IPS-18a (cell line): ENCODE results near the gene EIF4H.
A peak's percentile ranks its signal among the peaks of the same experiment; 100 is the strongest.
"Not testable (repeated sequence)": the region's sequence is repeated elsewhere in the genome, so short reads cannot be mapped to it uniquely, and the experiment has no call there.

ENCODE experiments used
- H3K27ac ChIP-seq: one replicate; pipeline ENCODE4 v1.5.1; 2013; ENCODE audit warnings: low read length
- H3K27me3 ChIP-seq: one replicate; pipeline ENCODE4 v1.6.1; 2013; ENCODE audit warnings: mild to moderate bottlenecking, low read length; ENCODE audit not compliant: control insufficient read depth, insufficient read depth
- H3K36me3 ChIP-seq: one replicate; pipeline ENCODE4 v1.6.1; 2013; ENCODE audit warnings: low read depth, low read length; ENCODE audit not compliant: control insufficient read depth
- H3K4me1 ChIP-seq: one replicate; pipeline ENCODE4 v1.6.1; 2013; ENCODE audit warnings: low read depth, low read length; ENCODE audit not compliant: control insufficient read depth
- H3K4me3 ChIP-seq: one replicate; pipeline ENCODE4 v1.5.1; 2013; ENCODE audit warnings: low read length
- H3K9ac ChIP-seq: one replicate; pipeline ENCODE4 v1.6.1; 2013; ENCODE audit warnings: mild to moderate bottlenecking, low read length, moderate library complexity
- H3K9me3 ChIP-seq: one replicate; pipeline ENCODE4 v1.6.1; 2013; ENCODE audit warnings: low read depth, low read length; ENCODE audit not compliant: control insufficient read depth

Gene EIF4H

DNA sequence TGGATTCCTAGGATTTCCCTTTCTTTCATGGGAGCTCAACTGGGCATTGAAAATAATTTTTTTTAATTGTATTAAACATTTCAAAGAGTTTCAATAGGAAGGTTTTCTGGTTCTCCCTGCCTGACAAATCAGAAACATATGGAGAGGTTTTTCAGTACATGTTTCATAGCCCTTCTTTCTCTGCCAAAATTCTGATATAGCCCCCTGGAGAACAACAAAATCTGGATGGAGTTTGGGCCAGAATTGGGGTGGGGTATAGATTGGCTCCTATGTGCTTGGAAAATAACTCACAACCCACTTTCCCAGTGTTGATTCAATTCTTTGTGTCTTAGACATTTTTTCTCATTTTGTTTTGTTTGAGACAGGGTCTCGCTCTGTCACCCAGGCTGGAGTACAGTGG, 24.6 kb upstream of the EIF4H start:
- H3K9ac ChIP-seq = no peak overlapping the region
- H3K27me3 ChIP-seq = no peaks in the 10 kb centered on the region
- H3K27ac ChIP-seq = no peak overlapping the region
- no peaks in the 10 kb centered on the region for H3K36me3 ChIP-seq
- no peak overlapping the region for H3K4me3 ChIP-seq
- peaks cover 3% of the 10 kb centered on the region for H3K9me3 ChIP-seq
- no peaks in the 10 kb centered on the region for H3K4me1 ChIP-seq

GRCh38 chr7:74153736-74154135, 20.4 kb upstream of the EIF4H start:
- no peak overlapping the region for H3K27ac ChIP-seq
- no peak overlapping the region for H3K9ac ChIP-seq
- H3K4me1 ChIP-seq = no peaks in the 10 kb centered on the region
- no peaks in the 10 kb centered on the region for H3K36me3 ChIP-seq
- H3K27me3 ChIP-seq = no peaks in the 10 kb centered on the region
- H3K4me3 ChIP-seq = no peak overlapping the region
- H3K9me3 ChIP-seq = no peaks in the 10 kb centered on the region

DNA sequence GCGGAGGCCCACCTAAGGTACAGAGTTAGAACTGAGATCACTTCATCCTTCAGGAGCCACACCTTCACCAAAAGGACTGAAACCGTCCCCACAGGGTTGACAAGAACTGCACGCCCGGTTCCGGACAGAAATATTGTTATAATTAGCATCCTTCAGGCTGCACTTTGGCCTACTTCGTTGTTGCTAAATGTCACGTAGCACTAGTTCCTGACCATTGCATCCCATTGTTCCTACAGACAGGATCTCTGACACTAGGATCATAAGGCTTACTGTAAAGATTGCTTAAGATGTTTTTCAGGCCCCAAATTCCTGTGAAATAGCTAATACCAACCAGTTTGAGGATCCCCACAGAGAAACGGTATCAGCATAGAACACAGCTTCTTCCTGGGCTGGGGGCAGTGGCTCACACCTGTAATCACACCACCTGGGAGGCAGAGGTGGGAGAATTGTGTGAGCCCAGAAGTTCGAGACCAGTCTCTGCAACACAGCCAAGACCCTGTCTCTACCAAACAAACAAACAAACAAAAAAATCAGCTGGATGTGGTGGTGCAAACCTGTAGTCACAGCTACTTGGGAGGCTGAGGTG, 18.3 kb upstream of the EIF4H start:
- Histone ChIP-seq H3K27me3 (no peaks in the 10 kb centered on the region), H3K4me1 (no peaks in the 10 kb centered on the region), H3K9ac (no peak overlapping the region), H3K4me3 (no peak overlapping the region), H3K36me3 (no peaks in the 10 kb centered on the region), H3K9me3 (no peaks in the 10 kb centered on the region), H3K27ac (no peak overlapping the region)

DNA sequence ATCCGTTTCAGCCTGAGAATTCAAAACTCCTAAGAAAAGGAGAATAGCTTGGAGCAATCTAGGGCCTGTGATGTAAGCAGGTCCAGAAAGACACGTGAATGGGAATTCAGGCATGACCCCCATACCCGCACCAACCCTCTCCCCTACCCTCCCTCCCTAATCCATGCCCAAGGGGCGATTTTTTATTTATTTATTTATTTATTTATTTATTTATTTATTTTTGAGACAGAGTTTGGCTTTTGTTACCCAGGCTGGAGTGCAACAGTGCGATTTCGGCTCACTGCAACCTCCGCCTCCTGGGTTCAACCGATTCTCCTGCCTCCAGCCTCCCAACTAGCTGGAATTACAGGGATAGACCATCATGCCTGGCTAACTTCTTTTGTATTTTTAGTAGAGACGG, 16.6 kb upstream of the EIF4H start:
- Histone ChIP-seq H3K27me3 (no peaks in the 10 kb centered on the region), H3K9me3 (no peaks in the 10 kb centered on the region), H3K27ac (no peak overlapping the region), H3K4me1 (no peaks in the 10 kb centered on the region), H3K9ac (no peak overlapping the region), H3K4me3 (no peak overlapping the region), H3K36me3 (no peaks in the 10 kb centered on the region)

- Histone ChIP-seq H3K27ac (no peak overlapping the region), H3K27me3 (no peaks in the 10 kb centered on the region), H3K4me1 (no peaks in the 10 kb centered on the region), H3K9ac (no peak overlapping the region), H3K9me3 (no peaks in the 10 kb centered on the region), H3K36me3 (no peaks in the 10 kb centered on the region), H3K4me3 (no peak overlapping the region)
Observed at GRCh38 chr7:74164985-74165456, 9.1 kb upstream of the EIF4H start.

- Histone ChIP-seq H3K27ac (no peak overlapping the region), H3K36me3 (no peaks in the 10 kb centered on the region), H3K9me3 (no peaks in the 10 kb centered on the region), H3K4me1 (no peaks in the 10 kb centered on the region), H3K9ac (no peak overlapping the region), H3K27me3 (no peaks in the 10 kb centered on the region), H3K4me3 (no peak overlapping the region)
Observed at GRCh38 chr7:74165867-74166593, 8.1 kb upstream of the EIF4H start.

GRCh38 chr7:74167324-74167723, 6.8 kb upstream of the EIF4H start:
- not testable (repeated sequence) for H3K27ac ChIP-seq, H3K36me3 ChIP-seq, H3K27me3 ChIP-seq, H3K4me3 ChIP-seq, H3K9ac ChIP-seq, H3K9me3 ChIP-seq, H3K4me1 ChIP-seq

DNA sequence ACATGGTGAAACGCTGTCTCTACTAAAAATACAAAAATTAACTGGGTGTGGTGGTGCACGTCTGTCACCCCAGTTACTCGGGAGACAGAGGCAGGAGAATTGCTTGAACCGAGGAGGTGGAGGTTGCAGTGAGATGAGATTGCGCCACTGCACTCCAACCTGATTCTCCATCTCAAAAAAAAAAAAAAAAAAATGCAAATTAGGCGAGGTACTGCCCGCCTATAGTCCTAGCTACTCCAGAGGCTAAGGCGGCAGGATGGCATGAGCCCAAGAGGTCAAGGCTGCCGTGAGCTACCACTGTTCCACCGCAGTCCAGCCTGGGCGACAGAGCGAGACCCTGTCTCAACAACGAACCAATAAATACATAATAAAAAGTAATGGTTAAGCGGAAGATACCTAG, 1.1 kb upstream of the EIF4H start:
- H3K36me3 ChIP-seq = peaks cover 12% of the 10 kb centered on the region
- no peak overlapping the region for H3K27ac ChIP-seq
- peak overlapping the region; percentile 95 for H3K4me3 ChIP-seq
- no peaks in the 10 kb centered on the region for H3K27me3 ChIP-seq
- peak overlapping the region; percentile 95 for H3K9ac ChIP-seq
- H3K9me3 ChIP-seq = no peaks in the 10 kb centered on the region
- H3K4me1 ChIP-seq = peaks cover 21% of the 10 kb centered on the region

DNA sequence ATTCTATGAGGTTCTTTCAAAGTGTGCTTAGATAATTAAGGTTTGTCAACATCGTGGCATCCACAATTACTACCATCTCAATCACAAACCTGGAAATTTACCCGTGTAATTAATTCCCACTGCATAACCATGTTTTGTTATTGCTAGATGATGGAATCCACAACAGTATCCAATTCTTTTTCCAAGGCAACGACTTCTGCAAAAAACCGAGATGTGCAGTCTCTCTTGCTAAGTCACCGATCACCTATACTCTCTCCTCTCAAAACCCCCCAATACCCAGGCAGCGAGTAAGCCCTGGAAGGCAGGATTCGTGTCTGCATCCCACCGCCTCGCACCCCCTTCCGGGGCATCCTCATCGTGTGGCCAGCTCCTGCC, 678 bp upstream of the EIF4H start:
- Histone ChIP-seq H3K27ac (peak overlapping the region; percentile 0), H3K9ac (peak overlapping the region; percentile 95), H3K4me1 (peaks cover 21% of the 10 kb centered on the region), H3K36me3 (peaks cover 13% of the 10 kb centered on the region), H3K9me3 (no peaks in the 10 kb centered on the region), H3K27me3 (no peaks in the 10 kb centered on the region), H3K4me3 (peak overlapping the region; percentile 95)

- peaks cover 21% of the 10 kb centered on the region for H3K4me1 ChIP-seq
- H3K9ac ChIP-seq = peak overlapping the region; percentile 95
- peaks cover 25% of the 10 kb centered on the region for H3K36me3 ChIP-seq
Observed at GRCh38 chr7:74174606-74175082, 488 bp downstream of the EIF4H start.

DNA sequence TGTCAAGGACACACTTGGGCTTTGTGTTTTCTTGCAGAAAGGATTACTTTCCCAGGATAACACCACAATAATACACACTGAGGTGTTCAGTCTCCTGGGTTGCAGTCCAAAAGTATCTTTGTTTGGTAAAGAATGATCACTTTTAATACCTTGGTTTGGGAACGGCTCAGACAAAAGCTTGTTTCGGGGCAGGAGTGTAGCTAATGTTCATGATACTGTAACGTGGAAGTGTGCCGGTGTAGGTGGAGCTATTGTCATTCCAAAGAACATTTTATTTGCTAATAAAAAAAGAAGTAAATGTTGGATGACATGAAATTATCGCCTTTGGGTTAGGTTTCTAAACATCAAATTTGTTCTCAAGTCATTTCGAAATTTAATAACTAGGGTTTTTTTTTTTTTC, 1.2 kb downstream of the EIF4H start:
- Histone ChIP-seq H3K9ac (peak overlapping the region; percentile 95), H3K27me3 (no peaks in the 10 kb centered on the region), H3K9me3 (no peaks in the 10 kb centered on the region), H3K4me1 (peaks cover 21% of the 10 kb centered on the region), H3K4me3 (peak overlapping the region; percentile 95), H3K27ac (no peak overlapping the region), H3K36me3 (peaks cover 29% of the 10 kb centered on the region)

More at GRCh38 chr7:74174606-74175082, 488 bp downstream of the EIF4H start:
- peak overlapping the region; percentile 33 for H3K27ac ChIP-seq
- peak overlapping the region; percentile 95 for H3K4me3 ChIP-seq
- no peaks in the 10 kb centered on the region for H3K27me3 ChIP-seq
- H3K9me3 ChIP-seq = no peaks in the 10 kb centered on the region

GRCh38 chr7:74176555-74176954, 2.4 kb downstream of the EIF4H start:
- Histone ChIP-seq H3K27ac (no peak overlapping the region), H3K4me3 (no peak overlapping the region), H3K9me3 (no peaks in the 10 kb centered on the region), H3K4me1 (peaks cover 21% of the 10 kb centered on the region), H3K27me3 (no peaks in the 10 kb centered on the region), H3K36me3 (peaks cover 36% of the 10 kb centered on the region), H3K9ac (no peak overlapping the region)
